GM12872 (cell line): ENCODE measurements around the gene ZNF451.

Source experiments
- CTCF ChIP-seq: IDR thresholded peaks from 3 replicates; pipeline ENCODE4 v1.5.1; 2011; ENCODE audit warnings: low read depth, mild to moderate bottlenecking, low read length, moderate library complexity; ENCODE audit not compliant: insufficient read depth

The ZNF451 gene

GRCh38 chr6:57215260-57215659 is 125.3 kb downstream of the ZNF451 start:
- no peak for TF ChIP-seq CTCF

DNA sequence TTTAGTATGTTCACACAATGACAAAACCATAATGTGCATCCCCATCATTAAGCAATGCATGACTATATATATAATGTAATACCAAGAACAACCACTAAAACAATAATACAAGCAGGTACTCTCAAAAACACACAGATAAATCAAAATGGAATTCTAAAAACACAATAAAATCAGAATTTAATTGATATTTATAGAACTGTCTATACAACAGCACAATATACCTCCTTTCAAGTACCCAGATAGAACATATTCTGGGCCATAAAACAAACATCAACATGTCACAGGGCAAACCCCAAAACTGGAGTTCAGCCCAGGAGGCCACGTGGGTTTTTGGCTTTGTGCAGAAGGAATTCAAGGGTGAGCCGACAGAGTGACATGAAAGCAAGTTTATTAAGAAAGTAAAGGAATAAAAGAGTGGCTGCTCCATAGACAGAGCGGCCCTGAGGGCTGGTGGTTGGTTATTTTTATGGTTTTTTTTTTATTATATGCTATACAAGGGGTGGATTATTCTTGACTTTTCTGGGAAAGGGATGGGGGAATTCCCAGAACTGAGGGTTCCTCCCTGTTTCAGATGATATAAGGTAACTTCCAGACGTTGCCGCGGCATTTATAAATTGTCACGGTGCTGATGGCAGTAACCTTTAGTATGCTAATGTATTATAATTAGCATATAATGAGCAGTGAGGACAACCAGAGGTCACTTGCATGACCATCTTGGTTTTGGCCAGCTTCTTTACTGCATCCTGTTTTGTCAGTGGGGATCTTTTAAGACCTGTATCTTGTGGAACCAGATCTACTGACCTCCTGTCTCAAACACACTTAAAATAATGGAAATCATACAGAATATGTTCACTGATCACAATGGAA is 126.5 kb downstream of the ZNF451 start:
- no peak for TF ChIP-seq CTCF

DNA sequence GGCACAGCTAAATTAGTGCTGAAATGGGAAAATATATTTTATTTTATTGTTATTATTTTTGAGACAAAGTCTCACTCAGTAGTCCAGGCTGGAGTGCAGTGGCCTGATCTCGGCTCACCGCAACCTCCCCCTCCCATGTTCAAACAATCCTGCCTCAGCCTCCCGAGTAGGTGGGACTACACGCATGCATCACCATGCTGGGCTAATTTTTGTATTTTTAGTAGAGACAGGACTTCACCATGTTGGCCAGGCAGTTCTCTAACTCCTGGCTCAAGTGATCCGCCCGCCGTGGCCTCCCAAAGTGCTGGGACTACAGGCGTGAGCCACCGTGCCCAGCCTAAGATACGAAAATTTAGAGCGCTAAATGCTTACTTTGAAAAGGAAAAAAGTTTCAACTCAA is 127.3 kb downstream of the ZNF451 start:
- TF ChIP-seq CTCF: no peak
